Kidney epithelial cell (primary cell): ENCODE data around the gene ELK3. TPM values are rescaled to one million over a fixed set of nuclear protein-coding genes. Genes with fewer than 3 reads are reported as not detected.

ENCODE experiments used
- DNase-seq: peaks from one replicate; pipeline ENCODE4 v3.0.0-alpha.2; 2010; ENCODE audit warnings: low read depth
- H3K27me3 ChIP-seq: 2 replicates; pipeline ENCODE4 v1.6.0; 2011; ENCODE audit warnings: low read length; ENCODE audit not compliant: control insufficient read depth, insufficient read depth
- H3K36me3 ChIP-seq: 2 replicates; pipeline ENCODE4 v1.5.1; 2011; ENCODE audit warnings: low read length; ENCODE audit not compliant: control insufficient read depth, insufficient read depth
- H3K4me3 ChIP-seq: 2 replicates; pipeline ENCODE4 v1.5.1; 2011; ENCODE audit warnings: low read depth, mild to moderate bottlenecking, control low read depth, low read length
- total RNA-seq: library from RNA; depleted of rRNA; stranded (reverse); fragments of >200 nt; gene quantifications from 2 replicates; pipeline ENCODE4 v1.2.3, GENCODE V29; 2015
- TF ChIP-seq, protein P1 (sequence below): IDR thresholded peaks from 2 replicates; pipeline ENCODE4 v1.5.1; 2011; ENCODE audit warnings: mild to moderate bottlenecking, moderate library complexity, low read length, control low read depth, inconsistent platforms; ENCODE audit not compliant: insufficient read depth, poor library complexity, severe bottlenecking

Gene ELK3
- total RNA-seq, 1 donor from 2014 or later, result 63.5 TPM

DNA sequence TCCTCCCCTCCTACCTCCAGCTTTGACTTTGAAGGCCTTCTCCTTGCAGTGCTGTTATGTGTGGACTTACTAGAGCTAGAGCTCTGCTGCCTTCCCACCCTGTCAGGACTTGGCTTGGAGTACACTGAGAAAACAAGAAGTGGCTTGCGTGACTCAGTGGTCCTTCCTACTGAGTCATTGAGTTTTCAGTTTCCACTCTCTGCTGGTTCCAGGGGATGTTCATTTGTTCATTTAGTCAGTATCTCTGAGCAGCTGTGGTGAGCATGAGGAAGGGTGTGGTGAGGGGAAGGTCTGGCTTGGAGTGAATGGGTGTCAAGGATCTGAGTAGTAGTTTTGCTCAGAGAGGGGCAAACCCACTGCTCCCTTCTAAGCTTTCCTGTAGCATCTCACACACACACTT, 17.2 kb upstream of the ELK3 start:
- Histone ChIP-seq H3K27me3 (no peaks in the 10 kb centered on the region), H3K36me3 (no peaks in the 10 kb centered on the region), H3K4me3 (no peak overlapping the region)
- no peak for DNase-seq
- TF ChIP-seq, protein P1, sequence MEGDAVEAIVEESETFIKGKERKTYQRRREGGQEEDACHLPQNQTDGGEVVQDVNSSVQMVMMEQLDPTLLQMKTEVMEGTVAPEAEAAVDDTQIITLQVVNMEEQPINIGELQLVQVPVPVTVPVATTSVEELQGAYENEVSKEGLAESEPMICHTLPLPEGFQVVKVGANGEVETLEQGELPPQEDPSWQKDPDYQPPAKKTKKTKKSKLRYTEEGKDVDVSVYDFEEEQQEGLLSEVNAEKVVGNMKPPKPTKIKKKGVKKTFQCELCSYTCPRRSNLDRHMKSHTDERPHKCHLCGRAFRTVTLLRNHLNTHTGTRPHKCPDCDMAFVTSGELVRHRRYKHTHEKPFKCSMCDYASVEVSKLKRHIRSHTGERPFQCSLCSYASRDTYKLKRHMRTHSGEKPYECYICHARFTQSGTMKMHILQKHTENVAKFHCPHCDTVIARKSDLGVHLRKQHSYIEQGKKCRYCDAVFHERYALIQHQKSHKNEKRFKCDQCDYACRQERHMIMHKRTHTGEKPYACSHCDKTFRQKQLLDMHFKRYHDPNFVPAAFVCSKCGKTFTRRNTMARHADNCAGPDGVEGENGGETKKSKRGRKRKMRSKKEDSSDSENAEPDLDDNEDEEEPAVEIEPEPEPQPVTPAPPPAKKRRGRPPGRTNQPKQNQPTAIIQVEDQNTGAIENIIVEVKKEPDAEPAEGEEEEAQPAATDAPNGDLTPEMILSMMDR, result no peak

DNA sequence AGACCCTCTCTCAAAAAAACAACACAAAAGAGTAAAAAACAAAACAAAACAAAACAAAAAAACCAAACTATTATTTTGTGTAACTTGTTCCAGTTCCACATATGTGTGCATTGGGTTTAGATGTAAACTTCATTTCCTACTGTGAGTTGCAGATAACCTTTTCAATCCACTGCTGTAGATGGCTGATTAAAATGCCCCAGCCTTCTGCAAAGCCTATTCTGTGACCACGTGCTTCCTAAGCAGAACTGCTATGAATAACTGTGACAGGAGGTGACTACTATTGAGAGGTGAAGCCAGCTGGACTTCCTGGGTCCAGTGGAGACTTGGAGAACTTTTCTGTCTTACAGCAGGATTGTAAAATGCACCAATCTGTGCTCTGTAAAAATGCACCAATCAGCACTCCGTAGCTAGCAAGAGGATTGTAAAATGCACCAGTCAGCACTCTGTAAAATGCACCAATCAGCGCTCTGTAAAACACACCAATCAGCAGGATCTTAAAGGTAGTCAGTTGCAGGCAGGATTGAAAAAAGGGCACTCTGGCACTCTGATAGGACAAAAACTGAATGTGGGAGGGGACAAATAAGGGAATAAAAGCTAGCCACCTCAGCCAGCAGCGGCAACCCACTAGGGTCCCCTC, 10.3 kb upstream of the ELK3 start:
- TF ChIP-seq, protein P1, result no peak
- DNase-seq, result no peak
- Histone ChIP-seq H3K4me3 (no peak overlapping the region), H3K27me3 (no peaks in the 10 kb centered on the region), H3K36me3 (no peaks in the 10 kb centered on the region)

DNA sequence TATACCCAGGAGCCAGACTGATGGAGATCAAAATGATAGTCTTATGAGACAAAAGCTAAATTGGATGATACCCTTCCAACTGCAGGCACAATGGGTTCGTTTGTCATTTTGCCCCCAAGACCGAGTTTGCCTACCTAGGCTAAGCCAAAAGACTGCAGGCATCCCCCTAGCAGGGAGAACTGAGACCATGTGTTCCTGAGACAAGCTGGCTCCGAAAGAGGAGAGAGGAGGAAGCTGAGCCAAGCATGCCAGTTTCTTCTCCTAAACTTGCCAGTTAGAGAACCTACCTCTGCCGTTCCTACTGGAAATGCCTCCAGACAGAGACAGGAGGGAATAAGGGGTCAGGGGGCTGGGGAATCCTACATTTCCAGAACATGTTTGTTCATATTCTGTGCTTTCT, 8.3 kb upstream of the ELK3 start:
- no peaks in the 10 kb centered on the region for H3K27me3 ChIP-seq
- H3K36me3 ChIP-seq, result no peaks in the 10 kb centered on the region
- TF ChIP-seq, protein P1, result no peak
- no peak for DNase-seq
- H3K4me3 ChIP-seq, result no peak overlapping the region

DNA sequence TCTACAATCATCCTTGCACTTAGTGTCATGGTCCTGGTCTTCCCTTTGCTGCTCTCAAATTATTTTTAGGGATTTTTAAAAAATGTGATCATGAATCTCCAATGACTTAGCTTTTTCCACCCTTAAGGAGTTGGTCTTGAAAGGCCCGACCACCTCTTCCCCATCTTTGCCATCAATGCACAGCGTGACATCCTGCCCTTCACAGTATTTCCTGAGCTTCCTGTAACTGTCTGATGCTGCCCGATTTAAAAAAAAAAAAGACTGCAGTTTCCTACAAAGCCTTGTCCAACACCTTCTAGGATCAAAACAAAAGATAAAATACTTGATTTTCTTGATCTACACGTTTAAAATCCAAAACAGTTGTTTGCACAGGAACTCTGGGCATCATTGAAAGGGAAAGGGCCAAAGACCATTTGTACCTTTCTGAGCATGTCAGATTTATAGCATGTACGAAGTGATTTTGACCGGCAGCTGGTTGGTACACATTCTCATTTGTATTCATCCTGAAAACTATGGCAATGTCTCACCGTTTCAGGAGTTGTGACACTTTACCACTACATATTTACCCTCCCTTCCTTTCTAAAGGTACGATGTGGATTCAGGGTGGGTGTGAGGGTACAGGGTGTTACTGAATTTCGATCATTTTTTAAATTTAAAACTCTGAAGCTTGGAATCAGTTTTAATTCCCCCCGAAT, 7.4 kb upstream of the ELK3 start:
- Histone ChIP-seq H3K4me3 (no peak overlapping the region), H3K36me3 (no peaks in the 10 kb centered on the region), H3K27me3 (no peaks in the 10 kb centered on the region)
- TF ChIP-seq, protein P1, result no peak
- no peak for DNase-seq

- DNase-seq, result no peak
- Histone ChIP-seq H3K36me3 (no peaks in the 10 kb centered on the region), H3K4me3 (no peak overlapping the region), H3K27me3 (no peaks in the 10 kb centered on the region)
- TF ChIP-seq, protein P1, result no peak
These were observed 6.2 kb upstream of the ELK3 start for GRCh38 chr12:96187956-96188355.
